Mesangial cell (primary cell): ENCODE measurements around the gene RNASE12. TPM values are rescaled to one million over a fixed set of nuclear protein-coding genes. Genes with fewer than 3 reads are reported as not detected.

Experiments
- total RNA-seq: library from RNA; depleted of rRNA; stranded (reverse); fragments of >200 nt; gene quantifications from 2 replicates; pipeline ENCODE4 v1.2.3, GENCODE V29; 2015

The RNASE12 gene
- not detected in 2 replicates for total RNA-seq

GRCh38 chr14:20591235-20591634, at the start of gene RNASE12:
RNASE12 (minus strand) TSS chr14:20591376; CDS start chr14:20590723, 653 bp downstream.

GRCh38 chr14:20587489-20588154, 3.6 kb downstream of the RNASE12 start, which contains the start of gene RNASE11:
RNASE11 (minus strand) TSS chr14:20588001.

GRCh38 chr14:20560961-20561360, 30.2 kb downstream of the RNASE12 start, which contains the start of gene RNASE9:
RNASE9 (minus strand) TSS chr14:20561047.

Other genes starting within 250 kb of the RNASE12 start
- gene PARP2, start 247.7 kb downstream of the RNASE12 start, total RNA-seq: 6.2 and 19.1 TPM in 2 replicates
- gene TEP1, start 177.9 kb downstream of the RNASE12 start, total RNA-seq: 10.6 and 15.5 TPM in 2 replicates
- gene KLHL33, start 155.2 kb downstream of the RNASE12 start, total RNA-seq: 0.25 TPM in 1 of 2 replicates, not detected in the other
- 33.0 and 62.1 TPM in 2 replicates for gene OSGEP, start 136.6 kb downstream of the RNASE12 start, total RNA-seq
- gene APEX1, start 136.2 kb downstream of the RNASE12 start, total RNA-seq: 186 and 208 TPM in 2 replicates
- gene PIP4P1, start 129.9 kb downstream of the RNASE12 start, total RNA-seq: 18.9 and 20.2 TPM in 2 replicates
- 32.2 and 90.8 TPM in 2 replicates for gene PNP, start 122.0 kb downstream of the RNASE12 start, total RNA-seq
- not detected in 2 replicates for gene RNASE10, start 85.8 kb downstream of the RNASE12 start, total RNA-seq
- gene RNASE9, start 30.3 kb downstream of the RNASE12 start, total RNA-seq: not detected in 2 replicates
- 0.33 TPM in 1 of 2 replicates, not detected in the other for gene RNASE11, start 3.4 kb downstream of the RNASE12 start, total RNA-seq
- not detected in 2 replicates for gene OR6S1, start 50.3 kb upstream of the RNASE12 start, total RNA-seq
- 7.2 and 11.3 TPM in 2 replicates for gene RNASE4, start 93.2 kb upstream of the RNASE12 start, total RNA-seq
- 2.7 and 4.6 TPM in 2 replicates for gene ANG, start 97.4 kb upstream of the RNASE12 start, total RNA-seq
- not detected in 2 replicates for gene EDDM3A, start 154.5 kb upstream of the RNASE12 start, total RNA-seq
- not detected in 2 replicates for gene EDDM3B, start 177.0 kb upstream of the RNASE12 start, total RNA-seq
- gene RNASE6, start 189.9 kb upstream of the RNASE12 start, total RNA-seq: not detected in 2 replicates
- gene RNASE1, start 211.5 kb upstream of the RNASE12 start, total RNA-seq: not detected in 2 replicates